GM12872 (cell line): ENCODE results near the gene GBE1.

ENCODE experiments used
- CTCF ChIP-seq: IDR thresholded peaks from 3 replicates; pipeline ENCODE4 v1.5.1; 2011; ENCODE audit warnings: low read depth, mild to moderate bottlenecking, low read length, moderate library complexity; ENCODE audit not compliant: insufficient read depth

GBE1 gene

DNA sequence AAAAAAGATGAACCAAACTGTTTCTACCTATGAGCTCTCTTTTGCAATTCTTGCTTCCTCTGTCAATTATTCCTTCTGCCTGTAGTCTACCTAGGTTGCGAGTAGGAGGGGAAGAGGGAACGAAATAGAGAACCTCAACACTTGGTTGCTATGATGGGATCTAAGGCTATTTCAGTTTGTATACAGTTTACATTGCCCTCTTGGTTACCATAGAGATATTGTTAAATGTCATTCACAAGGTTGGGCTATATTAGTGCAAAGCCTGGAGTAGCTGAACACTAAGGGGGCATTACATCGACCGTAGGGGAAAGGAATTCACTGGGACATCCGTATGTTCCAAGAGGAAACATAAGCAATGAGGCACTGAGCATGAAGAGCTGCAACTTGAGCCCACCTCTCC is 276.9 kb downstream of the GBE1 start:
- TF ChIP-seq CTCF = no peak

DNA sequence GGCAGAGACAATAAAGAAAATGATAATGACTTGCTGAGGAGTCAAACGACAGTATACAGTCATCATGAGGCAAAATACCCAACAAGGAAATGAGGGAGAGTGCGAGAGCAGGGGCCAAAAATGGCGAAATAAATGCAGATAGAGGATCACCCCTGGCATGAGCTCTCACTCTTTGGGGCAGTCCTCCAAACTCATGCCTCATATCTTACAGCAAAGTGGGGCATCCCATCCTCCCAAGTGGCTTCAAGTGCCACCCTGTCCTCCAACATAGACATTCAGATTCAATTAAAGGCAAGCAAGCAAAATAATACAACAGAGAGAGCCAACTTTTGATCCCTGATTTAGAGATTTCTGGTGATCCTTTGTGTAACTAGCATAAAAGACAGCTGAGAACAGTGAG is 278.4 kb downstream of the GBE1 start:
- no peak for TF ChIP-seq CTCF

GRCh38 chr3:81477740-81478139 is 283.7 kb downstream of the GBE1 start:
- TF ChIP-seq CTCF = no peak

DNA sequence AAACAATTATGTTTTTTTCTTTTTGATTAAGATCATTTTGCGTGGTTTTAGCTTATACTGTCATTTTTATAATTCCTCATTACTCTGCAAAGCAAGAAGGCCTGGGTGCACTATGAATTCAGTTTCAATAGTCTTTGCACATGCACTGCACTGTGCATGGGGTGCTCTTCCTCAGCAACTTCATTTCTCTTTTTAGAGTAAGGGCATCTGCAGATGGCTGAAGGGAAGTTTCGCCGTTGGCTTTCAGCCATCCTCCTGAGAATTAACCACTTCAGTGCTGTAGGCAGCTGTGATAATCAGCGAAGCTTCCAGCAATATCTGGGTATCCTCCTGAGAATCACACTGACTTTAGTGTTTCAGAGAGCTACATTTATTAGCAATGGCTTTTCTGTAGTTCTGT is 284.8 kb downstream of the GBE1 start:
- TF ChIP-seq CTCF = no peak

DNA sequence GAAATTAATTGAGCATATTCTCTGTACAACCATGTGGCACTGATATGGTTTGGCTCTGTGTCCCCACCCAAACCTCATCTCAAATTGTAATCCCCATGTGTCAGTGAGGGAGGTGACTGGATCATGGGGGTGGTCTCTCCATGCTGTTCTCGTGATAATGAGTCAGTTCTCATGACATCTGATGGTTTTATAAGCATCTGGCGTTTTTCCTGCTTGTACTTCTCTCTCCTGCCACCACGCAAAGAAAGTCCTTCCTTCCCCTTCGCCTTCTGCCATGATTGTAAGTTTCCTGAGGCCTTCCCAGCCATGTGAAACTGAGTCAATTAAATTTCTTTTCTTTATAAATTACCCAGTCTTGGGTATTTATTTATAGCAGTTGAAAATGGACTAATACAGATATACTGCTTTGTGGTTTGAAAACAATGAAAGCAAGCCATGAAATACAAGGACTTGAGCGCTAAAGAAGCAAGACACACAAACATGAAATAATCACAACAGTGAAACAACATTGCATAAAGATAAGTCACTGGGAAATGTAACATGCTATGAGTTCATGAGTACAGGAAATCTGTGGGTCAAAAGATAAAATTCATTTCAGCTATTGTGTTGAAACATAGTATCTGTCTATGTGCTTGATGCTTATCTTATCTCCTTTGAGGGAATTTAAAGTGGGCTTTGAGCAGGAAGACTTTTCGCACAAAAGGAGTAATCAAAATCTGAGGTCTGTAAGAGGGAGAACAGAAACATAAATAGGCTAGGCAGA is 288.7 kb downstream of the GBE1 start:
- no peak for TF ChIP-seq CTCF

DNA sequence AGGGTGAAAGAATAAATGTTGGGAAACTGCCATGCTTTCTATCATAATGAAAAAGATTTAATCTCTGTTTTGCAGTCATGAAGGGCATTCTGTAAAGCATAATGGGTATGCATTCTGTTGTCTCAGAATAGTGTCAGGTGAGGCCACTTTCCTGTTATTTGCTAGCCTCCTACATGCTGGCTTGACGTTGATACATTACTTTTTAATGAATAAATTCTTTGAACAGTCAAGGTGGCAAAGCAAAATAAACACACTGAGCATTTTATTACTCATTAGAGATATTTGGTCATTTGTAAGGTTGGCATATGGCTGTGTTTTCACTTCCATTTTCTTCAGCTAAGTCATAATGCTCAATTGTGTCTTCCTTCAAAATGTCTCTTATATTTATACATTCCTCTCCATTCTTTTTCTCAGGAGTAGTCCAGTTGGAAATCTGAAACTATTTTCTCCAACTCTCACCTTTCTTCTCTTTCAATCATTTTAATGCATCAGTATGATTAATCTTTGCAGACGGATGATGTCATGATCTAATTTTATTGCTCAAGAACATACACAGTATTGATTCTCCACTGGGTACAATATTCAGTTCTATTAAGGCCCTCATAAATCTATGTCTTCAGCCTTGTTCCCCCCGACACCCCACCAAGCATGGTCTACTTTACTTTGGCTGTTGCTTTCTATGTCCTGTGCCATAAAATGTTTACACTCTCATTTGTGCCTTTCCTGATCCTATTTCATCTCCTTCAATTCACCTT is 290.7 kb downstream of the GBE1 start:
- TF ChIP-seq CTCF = no peak

DNA sequence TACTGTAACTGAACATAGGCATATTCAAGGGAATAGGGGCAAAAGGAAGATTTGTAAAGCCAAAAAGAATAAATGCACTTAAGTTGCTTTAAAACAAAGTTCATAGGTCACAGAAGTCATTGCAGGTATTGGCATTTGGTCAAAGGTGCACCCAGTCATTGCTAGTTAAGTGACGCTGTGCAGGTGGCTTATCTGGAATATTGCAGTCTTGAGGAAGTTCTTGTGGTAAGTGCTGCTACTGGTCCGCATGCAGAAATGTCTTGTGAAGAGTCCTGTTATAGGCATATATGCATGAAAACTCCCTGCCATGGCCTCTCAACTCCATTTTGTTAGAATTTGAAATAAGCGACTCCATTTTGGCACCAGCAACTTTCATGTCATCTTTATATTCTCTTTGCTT is 293.1 kb downstream of the GBE1 start:
- no peak for TF ChIP-seq CTCF
